ENCODE results near the gene CHMP1A.

- TF ChIP-seq, protein P1, sequence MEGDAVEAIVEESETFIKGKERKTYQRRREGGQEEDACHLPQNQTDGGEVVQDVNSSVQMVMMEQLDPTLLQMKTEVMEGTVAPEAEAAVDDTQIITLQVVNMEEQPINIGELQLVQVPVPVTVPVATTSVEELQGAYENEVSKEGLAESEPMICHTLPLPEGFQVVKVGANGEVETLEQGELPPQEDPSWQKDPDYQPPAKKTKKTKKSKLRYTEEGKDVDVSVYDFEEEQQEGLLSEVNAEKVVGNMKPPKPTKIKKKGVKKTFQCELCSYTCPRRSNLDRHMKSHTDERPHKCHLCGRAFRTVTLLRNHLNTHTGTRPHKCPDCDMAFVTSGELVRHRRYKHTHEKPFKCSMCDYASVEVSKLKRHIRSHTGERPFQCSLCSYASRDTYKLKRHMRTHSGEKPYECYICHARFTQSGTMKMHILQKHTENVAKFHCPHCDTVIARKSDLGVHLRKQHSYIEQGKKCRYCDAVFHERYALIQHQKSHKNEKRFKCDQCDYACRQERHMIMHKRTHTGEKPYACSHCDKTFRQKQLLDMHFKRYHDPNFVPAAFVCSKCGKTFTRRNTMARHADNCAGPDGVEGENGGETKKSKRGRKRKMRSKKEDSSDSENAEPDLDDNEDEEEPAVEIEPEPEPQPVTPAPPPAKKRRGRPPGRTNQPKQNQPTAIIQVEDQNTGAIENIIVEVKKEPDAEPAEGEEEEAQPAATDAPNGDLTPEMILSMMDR (IDR thresholded peaks at IDR 0.05 in 4 of 5, conservative IDR thresholded peaks at IDR 0.05 in 1 of 5): no peak
- no peak for TF ChIP-seq POLR2A (IDR thresholded peaks at IDR 0.05)
Measured at GRCh38 chr16:89667633-89668032, 10.1 kb upstream of the CHMP1A start.

Data from gastrocnemius medialis (tissue), 4 donors.